Smooth muscle cell of the brain vasculature (primary cell): ENCODE results near the gene NCBP3.
"Not testable (repeated sequence)": the region's sequence is repeated elsewhere in the genome, so short reads cannot be mapped to it uniquely, and the experiment has no call there.

Experiments
- DNase-seq: peaks from one replicate; pipeline ENCODE4 v3.0.0-alpha.2; 2012; ENCODE audit warnings: low read depth, low spot score

The NCBP3 gene

DNA sequence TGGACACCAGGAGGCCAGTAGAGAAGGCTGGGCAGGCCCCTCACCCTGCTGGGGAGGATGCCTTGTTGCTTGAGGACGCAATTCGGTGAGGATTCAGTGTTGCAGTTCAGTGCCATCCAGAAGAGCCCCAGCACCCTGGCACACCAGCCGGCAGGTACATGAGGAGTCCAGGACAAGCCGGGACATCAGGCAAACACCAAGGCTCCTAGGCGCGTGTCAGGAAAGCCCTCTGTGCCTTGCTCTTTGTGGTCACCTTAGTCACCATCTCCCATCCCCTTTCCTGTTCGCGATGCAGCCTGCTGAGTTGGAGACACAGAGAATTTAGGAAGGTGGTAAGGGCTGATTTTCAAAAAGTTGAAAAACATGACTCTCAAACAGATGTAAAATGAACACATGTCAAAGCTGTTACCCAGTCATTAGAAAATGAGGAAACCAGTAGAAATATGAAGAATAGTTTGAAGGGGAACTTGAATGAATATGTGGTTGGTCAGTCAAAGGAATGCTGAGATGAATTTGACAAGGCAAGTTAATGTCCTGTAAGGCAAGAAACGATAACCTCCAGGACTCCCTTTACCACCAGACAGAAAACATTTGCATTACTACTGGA lies 2.3 kb upstream of the NCBP3 start:
- DNase-seq, result no peak

DNA sequence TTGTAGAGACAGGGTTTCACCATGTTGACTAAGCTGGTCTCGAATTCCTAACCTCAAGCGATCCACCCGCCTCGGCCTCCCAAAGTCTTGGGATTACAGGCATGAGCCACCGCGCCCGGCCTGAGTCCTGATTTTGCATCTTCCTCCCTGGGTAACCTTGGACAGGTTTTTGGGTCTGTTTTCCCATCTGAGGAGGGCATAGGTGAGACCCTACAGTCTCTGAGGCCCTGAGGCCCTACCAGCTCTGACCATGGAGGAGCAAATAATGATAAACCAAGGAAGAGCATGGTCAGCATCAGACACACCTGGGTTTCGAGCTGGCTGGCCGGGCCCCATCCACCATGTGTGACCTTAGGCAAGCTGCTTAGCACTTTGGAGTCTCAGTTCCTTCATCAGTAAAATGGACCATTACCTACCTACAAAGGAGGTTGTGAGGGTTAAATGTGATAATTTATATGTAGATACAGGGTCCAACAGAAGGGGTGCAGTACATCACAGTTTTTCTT lies 1.2 kb upstream of the NCBP3 start:
- DNase-seq, result no peak

DNA sequence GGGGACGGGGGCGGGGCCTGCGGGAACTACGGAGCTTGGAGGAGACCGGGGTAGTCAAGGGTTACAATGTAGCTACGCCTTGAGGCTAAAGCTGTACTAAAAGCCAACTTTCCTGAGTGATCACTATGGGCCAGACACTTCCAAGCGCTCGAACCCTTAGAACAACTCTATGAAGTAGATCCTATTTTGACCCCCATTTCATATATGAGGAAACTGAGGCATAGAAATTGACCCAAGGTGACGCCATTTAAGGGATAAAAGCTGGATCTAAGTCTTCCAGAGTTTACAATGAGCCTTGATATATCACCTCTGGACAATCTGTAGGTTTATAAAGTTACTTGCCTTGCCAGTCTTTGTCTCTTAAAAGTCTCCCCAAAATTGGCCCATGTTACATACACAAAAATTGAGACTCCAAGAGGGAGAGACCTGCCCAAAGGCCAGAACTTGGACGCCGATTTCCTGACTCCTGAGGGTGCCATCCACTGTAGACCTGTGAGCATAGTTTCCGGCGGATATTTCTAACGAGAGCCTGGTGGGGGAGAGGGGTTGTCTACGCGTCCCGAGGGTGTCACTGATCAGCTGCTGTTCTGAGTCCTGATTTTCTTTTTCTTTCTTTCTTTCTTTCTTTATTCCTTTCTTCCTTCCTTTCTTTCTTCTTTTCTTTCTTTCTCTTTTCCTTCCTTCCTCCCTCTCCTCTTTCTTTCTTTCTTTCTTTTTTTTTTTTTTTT lies 555 bp upstream of the NCBP3 start:
- no peak for DNase-seq

DNA sequence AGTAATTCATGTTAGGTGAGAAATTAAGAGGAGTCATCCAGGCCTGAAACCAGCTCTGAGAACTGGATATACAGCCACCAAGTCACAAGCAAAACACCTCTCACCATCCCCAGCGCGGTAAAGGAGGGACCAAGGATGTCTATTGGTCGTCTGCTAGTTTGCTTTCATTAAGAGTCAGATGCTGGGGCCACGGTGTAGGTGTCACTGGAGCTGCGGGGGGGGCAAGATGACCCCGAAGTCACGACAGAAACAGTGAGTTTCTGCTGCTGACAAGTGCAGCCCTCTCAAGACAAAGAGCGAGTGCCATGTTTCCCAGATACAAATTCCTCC lies 790 bp downstream of the NCBP3 start:
- no peak for DNase-seq

DNA sequence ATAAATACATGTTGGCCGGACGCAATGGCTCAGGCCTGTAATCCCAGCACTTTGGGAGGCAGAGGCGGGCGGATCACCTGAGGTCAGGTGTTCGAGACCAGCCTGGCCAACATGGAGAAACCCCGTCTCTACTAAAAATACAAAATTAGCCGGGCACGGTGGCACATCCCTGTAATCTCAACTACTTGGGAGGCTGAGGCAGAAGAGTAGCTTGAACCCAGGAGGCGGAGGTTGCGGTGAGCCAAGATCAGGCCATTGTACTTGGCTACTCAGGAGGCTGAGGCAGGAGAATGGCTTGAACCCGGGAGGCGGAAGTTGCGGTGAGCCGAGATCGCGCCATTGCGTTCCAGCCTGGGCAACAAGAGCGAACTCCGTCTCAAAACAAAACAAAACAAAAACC lies 1.5 kb downstream of the NCBP3 start:
- DNase-seq, result not testable (repeated sequence)

DNA sequence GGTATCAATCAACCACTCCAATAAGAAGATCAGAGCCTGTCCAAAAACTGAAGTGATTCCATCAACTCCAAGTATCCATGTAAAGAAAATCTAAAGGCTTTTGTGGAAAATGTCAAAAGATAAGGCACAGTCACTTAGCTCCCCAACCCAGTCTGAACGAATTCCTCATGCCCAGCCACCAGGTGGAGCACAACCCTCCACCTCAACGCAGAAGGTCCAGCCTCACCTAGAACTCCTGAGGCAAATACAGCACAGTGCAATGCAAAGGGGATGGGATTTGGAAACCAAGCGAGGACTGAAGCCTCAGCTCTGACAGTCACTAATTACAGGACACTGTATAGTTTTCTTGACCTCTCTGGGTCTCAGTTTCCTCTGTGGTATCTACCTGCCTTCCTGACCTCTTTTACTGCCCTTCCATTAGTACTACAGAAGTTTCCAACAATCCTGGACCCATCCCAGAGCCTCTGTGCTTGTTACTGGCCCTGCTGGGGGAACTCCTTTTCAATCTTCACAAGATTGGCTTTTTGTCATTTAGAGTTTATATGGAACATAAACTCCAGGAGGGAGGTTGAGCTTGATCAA lies 2.0 kb downstream of the NCBP3 start:
- no peak for DNase-seq

DNA sequence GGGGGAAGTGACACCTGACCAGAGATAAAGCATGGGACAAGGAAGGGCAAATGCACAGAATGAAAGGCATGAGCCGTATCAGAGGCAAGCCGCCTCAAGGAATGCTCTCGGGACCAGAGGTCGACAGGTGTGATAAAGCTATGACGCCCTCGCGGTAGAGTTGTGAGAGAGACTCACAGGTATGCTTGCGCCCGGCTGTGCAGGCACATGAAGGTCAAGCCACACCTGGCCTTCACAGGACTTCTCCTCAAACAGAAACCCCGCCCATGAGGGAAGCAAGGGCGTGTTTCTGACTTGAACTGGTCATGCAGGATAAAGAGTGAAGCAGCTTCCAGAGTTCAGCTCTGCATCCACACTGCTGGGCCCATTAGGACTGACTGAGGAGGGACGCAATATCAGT lies 7.8 kb downstream of the NCBP3 start:
- DNase-seq, result no peak

DNA sequence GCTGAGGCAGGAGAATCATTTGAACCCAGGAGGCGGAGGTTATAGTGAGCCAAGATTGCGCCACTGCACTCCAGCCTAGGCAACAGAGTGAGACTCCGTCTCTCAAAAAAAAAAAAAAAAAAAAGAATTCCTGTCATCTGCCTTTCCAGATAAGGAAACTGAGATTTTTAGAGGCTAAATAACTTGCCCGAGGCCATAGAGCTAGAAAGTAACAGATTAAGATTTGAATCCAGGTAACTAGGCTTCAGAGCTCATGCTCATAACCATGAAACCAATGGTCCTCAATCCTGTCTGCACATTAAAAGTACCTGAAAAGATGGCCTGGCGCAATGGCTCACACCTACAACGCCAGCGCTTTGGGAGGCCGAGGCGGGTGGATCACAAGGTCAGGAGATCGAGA lies 9.5 kb downstream of the NCBP3 start:
- DNase-seq, result no peak

DNA sequence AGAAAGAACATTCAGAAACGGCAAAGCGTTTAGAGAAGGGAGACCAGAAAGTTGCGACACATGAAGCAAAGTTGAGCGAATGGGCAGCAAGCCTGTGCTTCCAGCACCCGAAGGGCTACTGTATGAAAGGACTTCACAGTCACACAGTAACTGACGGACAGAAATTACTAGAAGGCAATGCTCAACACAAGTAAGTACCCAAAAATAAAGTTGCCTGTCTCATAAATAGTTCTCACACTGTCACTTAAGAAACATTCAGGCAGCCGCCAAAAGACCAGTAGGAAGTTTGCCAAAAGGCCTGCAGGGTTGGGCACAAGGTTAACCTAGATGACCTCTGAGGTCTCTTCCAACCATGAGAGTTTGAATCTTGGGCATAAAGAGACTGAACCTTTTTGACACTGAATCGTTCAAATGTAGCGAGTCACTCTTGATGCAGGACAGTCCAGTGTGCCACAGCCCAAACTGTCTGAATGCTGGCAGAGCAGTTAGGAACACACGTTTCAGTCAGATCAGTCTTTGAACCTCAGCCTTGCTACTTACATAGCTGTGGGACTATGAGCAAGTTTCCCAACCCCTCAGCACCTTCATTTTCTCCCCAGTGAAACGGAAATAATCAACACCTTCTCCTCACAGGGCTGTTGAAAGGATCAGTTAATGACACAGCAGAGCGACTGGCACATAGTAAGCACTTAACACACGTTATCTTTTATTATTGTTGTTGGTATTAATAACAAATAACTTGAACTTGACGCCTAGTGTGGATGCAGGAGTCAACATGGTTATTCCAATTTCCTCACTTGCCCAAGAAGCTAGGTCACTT lies 10.4 kb downstream of the NCBP3 start:
- DNase-seq, result no peak

DNA sequence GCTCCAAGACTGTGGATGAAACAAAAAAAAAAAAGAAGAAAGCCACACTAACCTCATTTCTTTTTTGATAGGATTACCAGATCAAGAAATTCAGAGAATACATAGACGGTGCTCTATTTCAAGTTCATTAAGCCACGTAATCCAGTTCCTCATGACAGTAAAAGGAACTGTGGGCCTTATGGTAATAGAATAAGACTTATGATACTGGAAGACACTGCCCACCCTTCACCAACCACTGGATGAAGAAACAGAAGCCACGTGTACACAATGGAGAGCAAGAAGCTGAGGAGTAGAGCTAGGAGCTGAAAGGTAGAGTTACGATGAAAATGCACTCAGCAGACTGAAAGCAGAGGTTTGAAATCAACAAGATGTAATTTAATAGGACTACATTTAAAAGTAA lies 11.2 kb downstream of the NCBP3 start:
- no peak for DNase-seq

DNA sequence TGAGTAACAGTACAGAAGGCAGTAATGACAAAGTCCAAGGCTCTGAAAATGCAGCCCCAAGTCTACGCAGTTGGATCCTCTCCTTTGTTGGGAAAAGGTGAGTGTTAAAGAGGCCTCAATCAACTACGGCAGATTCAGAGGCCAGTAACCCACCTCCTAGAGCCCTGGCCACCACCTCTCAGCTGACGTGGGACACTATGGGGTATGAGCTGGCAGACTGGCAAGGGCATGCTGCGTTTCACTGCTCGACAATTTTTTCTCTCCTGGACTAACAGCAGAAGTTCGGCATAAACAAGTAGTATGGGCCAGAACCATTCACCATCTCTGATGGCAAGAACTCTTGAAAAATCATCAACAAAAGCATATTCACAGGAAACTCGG lies 17.2 kb downstream of the NCBP3 start:
- DNase-seq, result no peak

DNA sequence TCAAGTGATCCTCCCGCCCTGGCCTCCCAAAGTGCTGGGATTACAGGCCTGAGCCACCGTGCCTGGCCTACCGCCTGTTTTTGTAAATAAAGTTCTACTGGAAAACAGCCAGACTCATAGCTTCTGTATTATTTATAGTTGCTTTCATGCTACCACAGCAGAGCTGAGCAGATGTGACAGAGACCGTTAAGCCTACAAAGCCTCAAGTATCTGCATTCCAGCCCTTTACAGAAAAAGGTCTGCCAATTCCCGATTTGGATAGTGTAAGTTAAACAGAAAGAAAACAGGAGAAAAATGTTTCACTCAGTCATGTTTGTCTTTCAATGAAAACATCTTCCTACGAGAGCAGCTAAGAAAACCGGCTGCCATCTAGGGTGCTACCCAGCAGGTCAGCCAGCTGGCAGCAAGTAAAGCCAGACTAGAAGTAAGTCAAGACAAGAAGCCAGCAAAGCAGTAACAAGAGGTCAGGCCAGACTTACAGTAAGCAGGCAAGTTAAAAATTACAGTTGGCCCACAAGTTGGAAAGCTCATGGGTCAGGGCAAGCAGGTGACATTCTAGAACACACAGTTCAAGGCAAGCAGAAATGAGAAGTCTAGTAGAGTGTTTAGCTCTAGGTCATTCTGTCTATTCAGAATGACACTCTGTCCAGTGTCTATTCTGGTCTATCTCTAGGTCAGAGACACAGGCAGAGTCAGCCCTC lies 17.7 kb downstream of the NCBP3 start:
- no peak for DNase-seq

DNA sequence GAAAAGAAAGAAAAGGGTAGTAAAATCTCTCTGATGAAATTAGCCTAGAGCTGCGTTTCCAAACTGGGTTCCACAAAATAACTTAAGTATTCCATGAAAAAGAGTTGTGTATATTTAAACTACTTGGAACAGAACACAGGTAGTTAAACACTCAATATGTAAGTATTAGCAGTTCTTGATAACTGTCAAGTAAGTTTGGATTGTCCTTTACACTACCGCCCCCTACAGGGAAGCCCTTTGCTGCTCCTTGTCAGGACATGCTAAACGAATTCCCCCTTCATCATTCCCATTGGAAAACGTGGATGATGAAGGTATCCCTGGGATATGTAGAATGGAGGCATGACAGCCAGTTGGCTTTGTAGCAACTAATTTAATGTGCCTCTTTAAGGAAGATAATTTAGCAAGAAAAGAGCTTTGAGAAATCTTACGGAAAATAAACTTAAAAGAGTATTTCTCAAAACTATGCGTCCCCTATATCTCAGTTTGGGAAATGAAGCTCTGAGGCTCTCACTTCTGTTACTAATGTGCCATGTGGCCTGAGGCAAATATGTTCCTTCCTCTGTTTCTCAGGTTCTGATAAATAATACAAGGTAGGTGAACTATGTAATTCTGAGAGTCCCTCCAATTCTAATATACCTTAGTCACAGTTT lies 18.8 kb downstream of the NCBP3 start:
- DNase-seq, result peak; percentile 49

DNA sequence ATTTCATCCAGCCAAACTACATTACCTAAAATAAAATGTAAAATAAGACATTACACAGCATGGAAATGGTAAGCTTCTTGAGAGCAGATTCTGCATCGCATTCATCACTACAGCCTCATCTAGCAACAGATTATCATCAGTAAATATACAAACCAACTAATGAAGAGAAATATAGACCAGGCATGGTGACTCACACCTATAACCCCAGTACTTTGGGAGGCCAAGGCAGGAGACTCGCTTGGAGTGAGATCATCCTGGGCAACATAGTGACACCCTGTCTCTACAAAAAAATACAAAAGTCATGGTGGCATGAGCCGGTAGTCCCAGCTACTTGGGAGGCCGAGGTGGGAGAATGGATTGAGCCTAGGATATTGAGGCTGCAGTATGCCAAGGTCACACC lies 19.9 kb downstream of the NCBP3 start:
- no peak for DNase-seq

DNA sequence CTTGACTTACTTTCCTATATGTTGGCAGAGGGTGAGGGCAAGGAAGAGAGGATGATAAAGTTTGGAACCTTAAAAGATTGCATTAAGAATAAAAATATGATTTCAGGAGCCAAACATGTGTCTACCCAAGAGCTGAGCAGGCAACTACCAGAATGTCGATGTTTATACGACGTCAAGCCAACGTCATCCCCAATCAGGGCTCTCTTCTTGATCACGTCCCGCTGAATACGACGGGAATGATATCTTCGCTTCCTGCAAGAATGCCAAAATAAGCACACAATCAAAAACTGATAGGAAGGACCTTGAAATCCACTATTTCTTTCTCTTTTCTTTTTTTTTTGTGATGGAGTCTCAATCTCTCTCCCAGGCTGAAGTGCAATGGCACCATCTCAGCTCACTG lies 24.9 kb downstream of the NCBP3 start:
- no peak for DNase-seq

DNA sequence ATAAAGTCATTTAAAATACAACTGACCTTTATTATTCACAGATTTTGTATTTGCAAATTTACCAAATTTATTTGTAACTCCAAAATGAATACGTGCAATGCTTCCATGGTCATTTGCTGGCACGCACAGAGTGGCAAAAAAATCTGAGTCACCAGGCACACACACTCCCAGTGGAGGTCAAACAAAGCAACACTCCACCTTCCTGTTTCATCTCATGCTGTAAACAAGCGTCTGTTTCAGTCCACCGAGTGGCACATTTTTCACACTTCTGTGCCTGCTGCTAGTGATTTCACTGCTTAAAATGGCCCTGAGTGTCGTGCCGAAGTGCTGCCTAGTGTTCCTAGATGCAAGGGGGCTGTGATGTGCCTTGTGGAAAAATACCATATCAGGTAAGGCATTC lies 27.3 kb downstream of the NCBP3 start:
- DNase-seq, result no peak

DNA sequence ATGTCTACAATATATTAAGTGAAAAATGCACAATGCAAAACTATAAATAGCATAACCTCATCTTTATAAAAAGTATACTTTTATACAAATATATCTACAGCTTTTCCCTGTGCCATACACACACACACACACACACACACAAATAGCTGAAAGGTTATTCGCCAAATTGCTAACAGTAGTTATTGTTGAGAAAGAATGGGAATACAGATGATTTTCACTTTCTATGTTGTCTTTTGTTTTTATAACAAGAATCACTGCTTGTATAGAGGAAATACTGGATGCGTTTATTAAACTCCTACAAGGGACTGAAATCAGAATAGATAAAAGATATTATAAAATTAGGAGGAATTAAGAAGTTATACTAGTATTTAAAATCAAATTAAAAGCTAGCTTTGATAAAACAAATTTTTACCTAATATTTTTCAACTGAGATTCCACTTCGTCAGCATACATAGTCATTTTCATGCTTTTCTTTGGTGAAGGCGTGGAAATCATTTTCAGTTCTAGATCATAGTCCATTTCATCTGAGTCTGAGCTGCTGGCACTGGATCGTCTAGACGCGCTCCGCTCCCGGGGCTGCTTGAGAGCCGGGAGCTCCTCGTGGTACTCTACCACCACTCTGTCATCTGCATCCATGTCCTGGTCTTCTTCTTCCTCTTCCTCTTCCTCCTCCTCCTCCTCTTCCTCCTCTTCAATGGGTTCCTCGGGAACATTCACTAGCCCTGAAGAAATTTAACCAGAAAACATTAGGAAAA lies 28.0 kb downstream of the NCBP3 start:
- DNase-seq, result no peak

DNA sequence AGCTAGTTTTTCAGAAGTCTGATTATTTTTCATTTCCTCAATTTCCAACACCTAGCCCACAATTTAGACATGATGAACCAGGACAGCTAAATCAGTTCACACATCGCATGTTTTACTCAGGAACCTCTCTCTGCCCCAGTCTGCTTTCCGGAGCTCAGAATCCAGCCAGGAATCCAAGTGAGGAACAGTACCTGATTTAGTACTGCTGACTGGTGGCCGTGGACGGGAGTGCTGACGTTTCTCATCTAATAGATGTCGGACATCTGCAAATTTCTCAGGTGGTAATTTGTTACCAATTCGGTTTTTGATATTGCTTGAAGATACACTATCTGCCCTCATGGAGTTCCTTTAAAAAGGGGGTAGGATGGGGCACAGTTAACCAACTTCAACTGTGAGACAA lies 30.1 kb downstream of the NCBP3 start:
- no peak for DNase-seq

DNA sequence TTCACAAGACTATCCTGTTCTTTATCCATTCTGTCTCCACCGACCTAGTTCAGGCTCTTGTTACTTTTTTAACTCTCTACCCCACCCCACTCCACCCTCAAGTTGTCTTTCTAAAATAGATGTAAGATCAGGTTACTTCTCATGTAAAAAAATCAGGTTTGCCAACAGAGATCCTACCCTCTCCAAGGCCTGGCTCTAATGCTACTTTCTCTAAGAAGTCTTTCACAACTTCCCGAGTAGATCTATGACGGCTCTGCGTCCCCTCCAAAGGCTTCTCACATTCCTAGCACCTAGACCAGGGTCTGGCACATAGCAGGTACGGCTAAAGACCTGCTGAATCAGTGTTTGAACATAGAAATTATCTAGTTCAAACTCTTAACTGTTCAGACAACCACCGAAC lies 30.9 kb downstream of the NCBP3 start:
- DNase-seq, result no peak

DNA sequence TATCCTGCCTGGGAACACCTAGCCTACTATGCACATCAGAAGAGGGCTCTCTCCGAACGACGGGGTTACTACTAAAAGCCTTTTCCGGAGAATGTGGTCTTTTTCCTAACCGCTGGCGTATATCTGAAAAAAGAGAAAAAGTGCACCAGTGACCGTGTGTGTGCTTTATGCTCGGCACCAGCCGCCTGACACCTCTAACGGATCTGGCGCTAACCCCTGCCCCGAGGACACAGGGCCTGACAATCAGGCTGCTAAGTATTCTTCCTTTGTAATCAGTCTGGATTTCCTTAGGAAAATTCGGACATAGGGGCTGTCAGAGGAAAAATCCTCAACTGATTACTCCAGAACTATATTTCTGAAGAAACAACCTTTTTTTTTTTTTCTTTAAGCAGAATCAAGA lies 31.7 kb downstream of the NCBP3 start:
- no peak for DNase-seq

DNA sequence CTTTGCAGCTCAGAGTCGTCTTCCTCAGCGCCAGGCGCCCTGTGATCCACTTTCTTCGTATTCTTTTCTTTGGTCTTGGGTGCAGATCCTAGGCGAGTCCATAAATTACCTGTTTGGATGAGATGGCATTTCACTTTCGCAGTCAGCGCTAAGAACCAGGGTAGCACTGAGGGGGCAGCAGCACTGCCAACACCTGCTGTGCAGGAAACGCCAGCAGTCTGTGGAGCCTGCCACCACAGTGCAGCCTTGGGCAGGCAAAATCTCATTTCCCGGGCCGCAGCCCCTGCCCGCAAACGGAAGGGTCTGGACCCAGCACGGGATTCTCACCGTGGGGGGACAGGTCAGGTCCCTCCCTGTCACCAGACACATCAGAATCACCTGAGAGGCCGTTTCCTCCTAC lies 32.9 kb downstream of the NCBP3 start:
- no peak for DNase-seq
